GM18505 (cell line): Measurements from ENCODE around the gene CCDC14.

Experiments used
- ATAC-seq: cut with Tn5 transposase; IDR thresholded peaks from one replicate; pipeline ENCODE4 v1.9.1; 2021; ENCODE audit not compliant: unreplicated experiment
- POLR2A ChIP-seq: IDR thresholded peaks from 4 replicates; pipeline ENCODE4 v1.6.1; 2011; ENCODE audit warnings: borderline replicate concordance; ENCODE audit not compliant: insufficient read depth, insufficient read length; ENCODE audit errors: extremely low read depth

The CCDC14 gene

GRCh38 chr3:123864706-123865105 lies 96.3 kb downstream of the CCDC14 start:
- TF ChIP-seq POLR2A: no peak
- no peak for ATAC-seq
